OCI-LY3 (cell line): ENCODE measurements around the gene KLF2.

Experiments used
- H2AFZ ChIP-seq: fragments of 200-600, 300-600 bp; shearing (Covaris generic); 2 replicates; pipeline ENCODE4 v1.6.0; 2014; ENCODE audit warnings: antibody characterized with exemption, low read depth, low read length
- H3K27ac ChIP-seq: fragments of 200-600, 300-600 bp; sonication (generic); 2 replicates; pipeline ENCODE4 v1.5.1; 2014; ENCODE audit warnings: mild to moderate bottlenecking, low read length, moderate library complexity, mixed read lengths
- H3K27me3 ChIP-seq: fragments of 200-600, 300-600 bp; sonication (generic); 2 replicates; pipeline ENCODE4 v1.6.1; 2014; ENCODE audit warnings: low read depth, low read length, mixed read lengths
- H3K36me3 ChIP-seq: fragments of 200-600, 300-600 bp; sonication (generic); replicated peaks from 2 replicates; pipeline ENCODE3; 2014; ENCODE audit warnings: low read depth, low read length, mixed read lengths
- H3K4me1 ChIP-seq: fragments of 300-600, 200-600 bp; sonication (generic); 2 replicates; pipeline ENCODE4 v1.6.1; 2014; ENCODE audit warnings: low read length, mixed read lengths
- H3K4me2 ChIP-seq: fragments of 200-600, 300-600 bp; sonication (generic); 2 replicates; pipeline ENCODE4 v1.6.1; 2014; ENCODE audit warnings: low read length, mixed read lengths
- H3K4me3 ChIP-seq: fragments of 300-600, 200-600 bp; sonication (generic); 2 replicates; pipeline ENCODE4 v1.5.1; 2014; ENCODE audit warnings: antibody characterized with exemption, mild to moderate bottlenecking, low read length, moderate library complexity
- H3K79me2 ChIP-seq: fragments of 300-600, 200-600 bp; shearing (Covaris generic); 2 replicates; pipeline ENCODE4 v1.6.1; 2014; ENCODE audit warnings: mild to moderate bottlenecking, low read length, mixed read lengths
- H3K9ac ChIP-seq: fragments of 300-600, 200-600 bp; shearing (Covaris generic); 2 replicates; pipeline ENCODE4 v1.6.0; 2014; ENCODE audit warnings: mild to moderate bottlenecking, low read length, moderate library complexity
- H3K9me3 ChIP-seq: fragments of 200-600, 300-600 bp; shearing (Covaris generic); 2 replicates; pipeline ENCODE4 v1.6.1; 2014; ENCODE audit warnings: low read length, mixed read lengths; ENCODE audit not compliant: insufficient read depth
- H4K20me1 ChIP-seq: fragments of 200-600, 300-600 bp; sonication (generic); 2 replicates; pipeline ENCODE4 v1.6.1; 2016; ENCODE audit warnings: low read length, mixed read lengths; ENCODE audit not compliant: insufficient read depth
- EZH2phosphoT487 ChIP-seq: fragments of 200-600 bp; shearing (Covaris generic); IDR thresholded peaks from 2 replicates; pipeline ENCODE4 v1.6.1; 2018; ENCODE audit warnings: antibody characterized with exemption, mixed run types, low read depth
- TF ChIP-seq, protein P1 (sequence below): fragments of 200-600, 300-600 bp; sonication (generic); IDR thresholded peaks from 2 replicates; pipeline ENCODE4 v1.5.1; 2014; ENCODE audit warnings: antibody characterized with exemption, low read length, low read depth

Gene KLF2

GRCh38 chr19:16309643-16310042 is 15.0 kb upstream of the KLF2 start:
- TF ChIP-seq EZH2phosphoT487 = no peak
- TF ChIP-seq, protein P1, sequence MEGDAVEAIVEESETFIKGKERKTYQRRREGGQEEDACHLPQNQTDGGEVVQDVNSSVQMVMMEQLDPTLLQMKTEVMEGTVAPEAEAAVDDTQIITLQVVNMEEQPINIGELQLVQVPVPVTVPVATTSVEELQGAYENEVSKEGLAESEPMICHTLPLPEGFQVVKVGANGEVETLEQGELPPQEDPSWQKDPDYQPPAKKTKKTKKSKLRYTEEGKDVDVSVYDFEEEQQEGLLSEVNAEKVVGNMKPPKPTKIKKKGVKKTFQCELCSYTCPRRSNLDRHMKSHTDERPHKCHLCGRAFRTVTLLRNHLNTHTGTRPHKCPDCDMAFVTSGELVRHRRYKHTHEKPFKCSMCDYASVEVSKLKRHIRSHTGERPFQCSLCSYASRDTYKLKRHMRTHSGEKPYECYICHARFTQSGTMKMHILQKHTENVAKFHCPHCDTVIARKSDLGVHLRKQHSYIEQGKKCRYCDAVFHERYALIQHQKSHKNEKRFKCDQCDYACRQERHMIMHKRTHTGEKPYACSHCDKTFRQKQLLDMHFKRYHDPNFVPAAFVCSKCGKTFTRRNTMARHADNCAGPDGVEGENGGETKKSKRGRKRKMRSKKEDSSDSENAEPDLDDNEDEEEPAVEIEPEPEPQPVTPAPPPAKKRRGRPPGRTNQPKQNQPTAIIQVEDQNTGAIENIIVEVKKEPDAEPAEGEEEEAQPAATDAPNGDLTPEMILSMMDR = no peak
- H3K36me3 ChIP-seq = no peaks in the 10 kb centered on the region
- H3K4me3 ChIP-seq = no peak overlapping the region
- H3K9me3 ChIP-seq = no peaks in the 10 kb centered on the region
- H3K9ac ChIP-seq = no peak overlapping the region
- H2AFZ ChIP-seq = no peak overlapping the region
- H3K4me2 ChIP-seq = no peak overlapping the region
- no peak overlapping the region for H3K27ac ChIP-seq
- 0 out of 2 replicates have a peak, but pooled peaks cover 2% of the 10 kb centered on the region for H3K4me1 ChIP-seq
- H3K79me2 ChIP-seq = no peaks in the 10 kb centered on the region
- peaks cover 9% of the 10 kb centered on the region for H3K27me3 ChIP-seq
- H4K20me1 ChIP-seq = no peaks in the 10 kb centered on the region

DNA sequence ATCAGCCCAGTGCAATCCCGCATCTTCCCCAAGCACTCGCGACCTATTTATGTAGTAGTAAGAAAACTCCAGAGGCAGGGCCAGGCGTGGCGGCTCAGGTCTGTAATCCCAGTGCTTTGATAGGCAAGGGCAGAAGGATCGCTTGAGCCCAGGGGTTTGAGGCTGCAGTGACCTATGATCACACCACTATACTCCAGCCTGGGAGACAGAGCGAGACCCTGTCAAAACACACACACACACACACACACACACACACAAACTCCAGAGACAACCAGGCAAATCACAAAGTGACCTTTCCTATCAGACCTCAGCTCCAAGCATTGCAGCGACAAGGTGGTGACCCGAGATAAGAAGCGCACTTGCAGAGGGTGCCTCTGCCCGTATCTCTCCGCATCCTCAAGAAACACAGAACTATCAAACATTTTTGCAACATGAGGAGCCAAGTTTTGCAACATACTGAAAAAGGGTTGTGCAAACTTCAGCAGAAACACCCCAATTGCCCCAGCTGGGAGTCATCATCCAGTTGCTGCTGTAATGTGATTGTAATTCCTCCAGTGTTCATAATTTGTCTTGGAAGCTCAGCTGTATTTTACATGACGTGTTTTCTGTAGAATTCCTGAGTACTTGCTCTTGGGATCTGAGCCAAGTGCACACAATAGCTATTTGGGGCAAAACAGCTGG is 8.7 kb upstream of the KLF2 start:
- peaks cover 39% of the 10 kb centered on the region for H3K27me3 ChIP-seq
- TF ChIP-seq, protein P1 = no peak
- no peak for TF ChIP-seq EZH2phosphoT487
- 0 out of 2 replicates have a peak, but pooled peaks cover 2% of the 10 kb centered on the region for H3K4me1 ChIP-seq
- H3K9ac ChIP-seq = no peak overlapping the region
- no peaks in the 10 kb centered on the region for H3K9me3 ChIP-seq
- H4K20me1 ChIP-seq = no peaks in the 10 kb centered on the region
- no peaks in the 10 kb centered on the region for H3K36me3 ChIP-seq
- H3K27ac ChIP-seq = no peak overlapping the region
- H3K4me3 ChIP-seq = no peak overlapping the region
- no peak overlapping the region for H3K4me2 ChIP-seq
- H2AFZ ChIP-seq = no peak overlapping the region
- no peaks in the 10 kb centered on the region for H3K79me2 ChIP-seq

DNA sequence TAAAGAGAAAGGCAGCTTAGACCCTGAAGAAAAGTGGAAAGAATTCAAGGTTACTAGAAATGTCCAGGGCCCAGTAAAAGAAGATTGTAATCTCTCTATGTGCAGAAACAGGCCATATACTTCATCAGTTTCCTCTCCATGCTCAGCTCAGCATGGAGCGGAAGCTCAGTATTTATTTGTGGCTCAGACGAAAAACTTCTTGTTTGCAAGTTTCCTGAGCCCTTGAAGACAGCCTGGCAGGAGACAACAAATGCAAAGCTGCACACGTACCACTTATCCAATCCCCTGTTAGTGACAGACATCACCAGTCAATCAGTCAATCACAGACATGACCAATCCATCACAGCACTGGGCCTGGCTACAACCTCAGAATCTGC is 8.1 kb upstream of the KLF2 start:
- Histone ChIP-seq H3K4me1 (0 out of 2 replicates have a peak, but pooled peaks cover 2% of the 10 kb centered on the region), H3K27ac (no peak overlapping the region), H3K4me2 (no peak overlapping the region), H3K27me3 (peaks cover 39% of the 10 kb centered on the region), H4K20me1 (no peaks in the 10 kb centered on the region), H3K36me3 (no peaks in the 10 kb centered on the region), H3K79me2 (no peaks in the 10 kb centered on the region), H3K9me3 (no peaks in the 10 kb centered on the region), H3K9ac (no peak overlapping the region), H2AFZ (no peak overlapping the region), H3K4me3 (no peak overlapping the region)
- no peak for TF ChIP-seq EZH2phosphoT487
- TF ChIP-seq, protein P1 = no peak

- Histone ChIP-seq H3K27ac (no peak overlapping the region), H3K4me3 (no peak overlapping the region), H3K79me2 (no peaks in the 10 kb centered on the region), H2AFZ (no peak overlapping the region), H3K36me3 (no peaks in the 10 kb centered on the region), H3K4me2 (no peak overlapping the region), H3K27me3 (peaks cover 51% of the 10 kb centered on the region), H3K4me1 (no peaks in the 10 kb centered on the region), H3K9ac (no peak overlapping the region), H4K20me1 (peaks cover 2% of the 10 kb centered on the region; the same call in 1 of the 2 replicates), H3K9me3 (no peaks in the 10 kb centered on the region)
- TF ChIP-seq EZH2phosphoT487 = no peak
- TF ChIP-seq, protein P1 = no peak
Measured at GRCh38 chr19:16319481-16319880, 5.1 kb upstream of the KLF2 start.
